H1 (cell line): ENCODE data around the gene STX5. TPM values are rescaled to one million over a fixed set of nuclear protein-coding genes. Genes with fewer than 3 reads are reported as not detected.

ENCODE experiments used
- CTCF ChIA-PET: fragments of 300-600 bp; sonication (Branson Sonifier 250); formaldehyde crosslinking; loops from one replicate; lab custom pipeline; 2021; ENCODE audit not compliant: partially characterized antibody; lab: Charles Lee
- POLR2A ChIA-PET: fragments of 300-600 bp; sonication (Branson Sonifier 250); formaldehyde crosslinking; loops from one replicate; lab custom pipeline; 2021; ENCODE audit warnings: inconsistent platforms; ENCODE audit not compliant: partially characterized antibody; lab: Charles Lee
- DNase-seq, 2 experiments: peaks; one replicate each; pipeline versions ENCODE4 v3.0.0 to v3.0.0-alpha.2; 2010 to 2022; ENCODE audit warnings: low spot score in 2 of 2, low read depth in 1 of 2, mixed read lengths in 1 of 2
- FAIRE-seq: peaks from 2 replicates; lab custom pipeline; 2011; peaks lifted over from hg19 to GRCh38; lab: Jason Lieb, UNC
- H2AFZ ChIP-seq: 2 replicates; pipeline ENCODE4 v1.8.1; 2012; ENCODE audit warnings: low read length, inconsistent platforms
- H2AK5ac ChIP-seq: 2 replicates; pipeline ENCODE4 v1.6.1; 2013; ENCODE audit warnings: low read depth, low read length
- H2BK120ac ChIP-seq: replicated peaks from 2 replicates; pipeline ENCODE3; 2013; ENCODE audit warnings: low read depth, low read length, inconsistent platforms
- H2BK12ac ChIP-seq: 2 replicates; pipeline ENCODE4 v1.6.1; 2013; ENCODE audit warnings: low read depth, low read length
- H2BK15ac ChIP-seq: 2 replicates; pipeline ENCODE4 v1.6.1; 2013; ENCODE audit warnings: low read length
- H2BK20ac ChIP-seq: 2 replicates; pipeline ENCODE4 v1.6.1; 2013; ENCODE audit warnings: low read length
- H2BK5ac ChIP-seq: 2 replicates; pipeline ENCODE4 v1.6.1; 2013; ENCODE audit warnings: low read depth, low read length
- H3K14ac ChIP-seq: 2 replicates; pipeline ENCODE4 v1.6.1; 2013; ENCODE audit warnings: inconsistent platforms; ENCODE audit not compliant: insufficient read length
- H3K18ac ChIP-seq: 2 replicates; pipeline ENCODE4 v1.6.1; 2013; ENCODE audit warnings: low read length; ENCODE audit errors: extremely low read depth
- H3K23ac ChIP-seq: 2 replicates; pipeline ENCODE4 v1.6.1; 2013; ENCODE audit warnings: inconsistent platforms; ENCODE audit not compliant: insufficient read length
- H3K23me2 ChIP-seq: 2 replicates; pipeline ENCODE4 v1.6.1; 2013; ENCODE audit warnings: low read depth, low read length
- H3K27ac ChIP-seq: 2 replicates; pipeline ENCODE4 v1.6.1; 2011; ENCODE audit warnings: low read depth, low read length, inconsistent platforms
- H3K27me3 ChIP-seq, 4 experiments: replicated peaks in 1 of 4; 1 replicate in 1 of 4; 2 replicates in 3 of 4; pipeline versions ENCODE4 v1.6.1 to v1.8.1; 2011 to 2013; ENCODE audit warnings: low read length in 3 of 4, mild to moderate bottlenecking in 3 of 4, inconsistent platforms in 2 of 4, mixed read lengths in 2 of 4, moderate library complexity in 1 of 4; ENCODE audit not compliant: control insufficient read depth in 3 of 4, insufficient read depth in 3 of 4; ENCODE audit errors: extremely low read depth in 1 of 4
- H3K36me3 ChIP-seq, 4 experiments: 2 replicates each; pipeline versions ENCODE4 v1.6.1 to v1.8.1; 2011 to 2013; ENCODE audit warnings: mild to moderate bottlenecking in 4 of 4, low read length in 3 of 4, moderate library complexity in 2 of 4, control low read depth in 1 of 4, inconsistent platforms in 1 of 4; ENCODE audit not compliant: insufficient read depth in 4 of 4, control insufficient read depth in 2 of 4
- H3K4ac ChIP-seq: replicated peaks from 2 replicates; pipeline ENCODE3; 2013; ENCODE audit warnings: low read length, low read depth, mixed read lengths, inconsistent platforms; ENCODE audit not compliant: insufficient read length
- H3K4me1 ChIP-seq, 4 experiments: replicated peaks in 1 of 4; 1 replicate in 1 of 4; 2 replicates in 3 of 4; pipeline versions ENCODE4 v1.6.1 to v1.8.1; 2011 to 2013; ENCODE audit warnings: low read length in 3 of 4, inconsistent platforms in 2 of 4, mixed read lengths in 1 of 4; ENCODE audit not compliant: insufficient read depth in 4 of 4, control insufficient read depth in 3 of 4
- H3K4me2 ChIP-seq, 2 experiments: 2 replicates each; pipeline versions ENCODE4 v1.6.1 to v1.8.1; 2011 to 2013; ENCODE audit warnings: low read depth in 2 of 2, low read length in 2 of 2, control low read depth in 1 of 2, inconsistent platforms in 1 of 2, mild to moderate bottlenecking in 1 of 2; ENCODE audit not compliant: insufficient read depth in 1 of 2
- H3K4me3 ChIP-seq, 4 experiments: fragments of 200-600, 300-600 bp in 1 of 4; sonication (generic), shearing (Covaris generic), sonication (Bioruptor Twin) in 1 of 4; 2 replicates each; pipeline versions ENCODE4 v1.5.1 to v1.8.1; 2011 to 2016; ENCODE audit warnings: low read length in 4 of 4, low read depth in 3 of 4, control low read depth in 2 of 4, inconsistent platforms in 2 of 4, mild to moderate bottlenecking in 2 of 4, mixed read lengths in 1 of 4, moderate library complexity in 1 of 4; ENCODE audit not compliant: insufficient read depth in 2 of 4; ENCODE audit errors: extremely low read depth in 1 of 4
- H3K56ac ChIP-seq: replicated peaks from 2 replicates; pipeline ENCODE3; 2013; ENCODE audit warnings: low read depth, mild to moderate bottlenecking, mixed read lengths, low read length, inconsistent platforms; ENCODE audit not compliant: insufficient read length
- H3K79me1 ChIP-seq: 2 replicates; pipeline ENCODE4 v1.6.1; 2013; ENCODE audit warnings: low read depth, low read length, control low read depth
- H3K79me2 ChIP-seq, 2 experiments: 2 replicates each; pipeline versions ENCODE4 v1.6.1 to v1.8.1; 2012 to 2013; ENCODE audit warnings: low read length in 2 of 2, mild to moderate bottlenecking in 2 of 2, inconsistent platforms in 1 of 2; ENCODE audit not compliant: insufficient read depth in 2 of 2, control insufficient read depth in 1 of 2
- H3K9ac ChIP-seq, 4 experiments: replicated peaks in 1 of 4; 1 replicate in 1 of 4; 2 replicates in 3 of 4; pipeline versions ENCODE4 v1.6.1 to v1.8.1; 2011 to 2013; ENCODE audit warnings: low read depth in 3 of 4, low read length in 3 of 4, control low read depth in 2 of 4, mild to moderate bottlenecking in 2 of 4, moderate library complexity in 2 of 4, inconsistent platforms in 1 of 4; ENCODE audit errors: extremely low read depth in 1 of 4
- H3K9me3 ChIP-seq, 2 experiments: 2 replicates each; pipeline versions ENCODE4 v1.6.1 to v1.8.1; 2012 to 2013; ENCODE audit warnings: mild to moderate bottlenecking in 2 of 2, moderate library complexity in 2 of 2, control low read depth in 1 of 2, inconsistent platforms in 1 of 2, low read depth in 1 of 2, low read length in 1 of 2, mixed read lengths in 1 of 2; ENCODE audit not compliant: insufficient read depth in 2 of 2
- H4K20me1 ChIP-seq, 2 experiments: replicated peaks in 1 of 2; 2 replicates each; pipeline versions ENCODE3 to v1.8.1; 2011 to 2013; ENCODE audit warnings: inconsistent platforms in 2 of 2, low read length in 2 of 2, mild to moderate bottlenecking in 1 of 2; ENCODE audit not compliant: insufficient read depth in 2 of 2, control insufficient read depth in 1 of 2
- H4K5ac ChIP-seq: 2 replicates; pipeline ENCODE4 v1.6.1; 2013; ENCODE audit warnings: low read length, low read depth, mixed read lengths, inconsistent platforms; ENCODE audit not compliant: insufficient read length
- H4K8ac ChIP-seq: 2 replicates; pipeline ENCODE4 v1.8.0; 2013; ENCODE audit warnings: mild to moderate bottlenecking, moderate library complexity, low read length, inconsistent platforms; ENCODE audit not compliant: insufficient read depth; ENCODE audit errors: extremely low read depth
- H4K91ac ChIP-seq: replicated peaks from 2 replicates; pipeline ENCODE3; 2013; ENCODE audit warnings: low read length, mixed read lengths, inconsistent platforms; ENCODE audit not compliant: insufficient read length
- HDAC2 ChIP-seq, 2 experiments: fragments of 300-600 bp in 1 of 2; sonication (generic) in 1 of 2; IDR thresholded peaks; 2 replicates each; pipeline ENCODE4 v1.6.1; 2011 to 2012; ENCODE audit warnings: low read depth in 2 of 2, low read length in 2 of 2, mild to moderate bottlenecking in 2 of 2, moderate library complexity in 2 of 2, borderline replicate concordance in 1 of 2, inconsistent platforms in 1 of 2
- POLR2A ChIP-seq, 2 experiments: IDR thresholded peaks; 1 replicate in 1 of 2; 2 replicates in 1 of 2; pipeline ENCODE4 v1.6.1; 2011; ENCODE audit warnings: low read depth in 2 of 2, low read length in 2 of 2, mild to moderate bottlenecking in 2 of 2; ENCODE audit errors: control extremely low read depth in 1 of 2
- WGBS, 2 experiments: shearing (Covaris generic) in 1 of 2; methylation state at CpG; one replicate each; pipeline versions ENCODE4 v1.1.6 to v1.1.7; 2013 to 2015; ENCODE audit warnings: low lambda C conversion rate in 2 of 2, mixed read lengths in 2 of 2, inconsistent platforms in 1 of 2, low coverage in 1 of 2, missing lambda C conversion rate in 1 of 2; ENCODE audit not compliant: insufficient replicate concordance in 2 of 2, insufficient coverage in 1 of 2, insufficient read length in 1 of 2; ENCODE audit errors: extremely low coverage in 1 of 2, missing lambda C conversion rate in 1 of 2; 5-methylcytosine and 5-hydroxymethylcytosine counted together
- polyA plus RNA-seq, 7 experiments: library from polyadenylated mRNA; depleted of rRNA in 3 of 7; stranded (reverse) in 5 of 7; unstranded in 2 of 7; fragments of >200 nt in 5 of 7; fragments of 200-250 nt in 2 of 7; gene quantifications; 1 replicate in 5 of 7; 2 replicates in 1 of 7; 4 replicates in 1 of 7; pipeline versions ENCODE4 v1.2.1 to v1.2.3, GENCODE V29; 2011 to 2013; ENCODE audit warnings: missing spikeins in 2 of 7, mixed read lengths in 2 of 7
- total RNA-seq: library from RNA; stranded (reverse); fragmentation: NEBNext Ultra II Directional; extraction: Animal tissue kit (Norgen Biotek cat#: 25700); gene quantifications from 2 replicates; pipeline ENCODE4 v1.2.1, GENCODE V29; 2021

STX5 gene
- total and polyA plus RNA-seq, 2 of the 8 experiments (the other 6 are each of a cell fraction or from before 2014, with no cell fraction given) = 24.2 to 28.5 TPM

- Histone ChIP-seq H3K79me2 (peaks cover 5 to 18% of the 10 kb centered on the region in 2 experiments; a peak in 3 of 4 replicates), H4K5ac (no peak overlapping the region), H4K20me1 (peaks cover 2 to 3% of the 10 kb centered on the region in 2 experiments), H3K9me3 (no peaks in the 10 kb centered on the region), H2BK15ac (no peak overlapping the region), H2AK5ac (no peak overlapping the region), H3K23ac (no peak overlapping the region), H3K14ac (no peak overlapping the region), H3K56ac (no peak overlapping the region), H3K79me1 (peaks cover 6% of the 10 kb centered on the region; the same call in 1 of the 2 replicates), H2BK120ac (no peak overlapping the region), H2BK12ac (no peak overlapping the region), H3K27me3 (no peaks in the 10 kb centered on the region), H3K27ac (0 out of 2 replicates have a peak overlapping the region, but pooled peaks have one; percentile 23), H4K8ac (no peak overlapping the region), H3K4me3 (peak overlapping the region; percentile 66 to 85 (median 81)), H3K18ac (no peak overlapping the region), H3K4me2 (peak overlapping the region; percentile 81 to 93), H2BK20ac (no peak overlapping the region), H3K9ac (peak overlapping the region in 3 of 4 experiments; percentile 77 to 84 (median 79); a peak in 6 of 7 replicates), H2AFZ (no peak overlapping the region), H4K91ac (no peak overlapping the region), H2BK5ac (no peak overlapping the region), H3K4me1 (peaks cover 0 to 5% (median under 1%) of the 10 kb centered on the region in 4 experiments; a peak in 1 of 7 replicates), H3K36me3 (peaks cover 18 to 35% (median 28%) of the 10 kb centered on the region in 4 experiments), H3K23me2 (peaks cover 4% of the 10 kb centered on the region; the same call in 1 of the 2 replicates), H3K4ac (no peak overlapping the region)
- TF ChIP-seq HDAC2 (IDR thresholded peaks at IDR 0.05; ENCODE audit: borderline replicate concordance in 1 of 2, low read depth in 2 of 2, low read length in 2 of 2) (no peak), POLR2A (IDR thresholded peaks at IDR 0.05; ENCODE audit: control extremely low read depth in 1 of 2, low read depth in 2 of 2, low read length in 2 of 2) (peak in 1 of 2 experiments; percentile 28; a peak in 1 of 3 replicates)
- FAIRE-seq (no peak), DNase-seq (no peak)
- CTCF ChIA-PET = interaction anchor here (0.6 to 1.7 kb wide), 5 partner anchors 9 to 218 kb away, joined by 3 to 6 read pairs (median 3); partner anchors contain the start of gene ZBTB3
- POLR2A ChIA-PET = interaction anchor here (0.6 to 10.0 kb wide), 28 partner anchors 8 to 1506 kb away, joined by 3 to 251 read pairs (median 5); partner anchors contain the start of genes BSCL2, C11orf98, CSKMT and GNG3
- 25% methylated on average over 14 of the region's 14 CpGs; no CpG with 5 or more reads in 1 of the 2 experiments for WGBS, 2 experiments
Observed at GRCh38 chr11:62804310-62805075, 27.4 kb downstream of the STX5 start.
